ENCODE results near the gene CAPZB. TPM values are rescaled to one million over a fixed set of nuclear protein-coding genes. Genes with fewer than 3 reads are reported as not detected.

Gene CAPZB
- total and polyA plus RNA-seq, 11 donors = 77.8 to 348 (median 237) TPM

DNA sequence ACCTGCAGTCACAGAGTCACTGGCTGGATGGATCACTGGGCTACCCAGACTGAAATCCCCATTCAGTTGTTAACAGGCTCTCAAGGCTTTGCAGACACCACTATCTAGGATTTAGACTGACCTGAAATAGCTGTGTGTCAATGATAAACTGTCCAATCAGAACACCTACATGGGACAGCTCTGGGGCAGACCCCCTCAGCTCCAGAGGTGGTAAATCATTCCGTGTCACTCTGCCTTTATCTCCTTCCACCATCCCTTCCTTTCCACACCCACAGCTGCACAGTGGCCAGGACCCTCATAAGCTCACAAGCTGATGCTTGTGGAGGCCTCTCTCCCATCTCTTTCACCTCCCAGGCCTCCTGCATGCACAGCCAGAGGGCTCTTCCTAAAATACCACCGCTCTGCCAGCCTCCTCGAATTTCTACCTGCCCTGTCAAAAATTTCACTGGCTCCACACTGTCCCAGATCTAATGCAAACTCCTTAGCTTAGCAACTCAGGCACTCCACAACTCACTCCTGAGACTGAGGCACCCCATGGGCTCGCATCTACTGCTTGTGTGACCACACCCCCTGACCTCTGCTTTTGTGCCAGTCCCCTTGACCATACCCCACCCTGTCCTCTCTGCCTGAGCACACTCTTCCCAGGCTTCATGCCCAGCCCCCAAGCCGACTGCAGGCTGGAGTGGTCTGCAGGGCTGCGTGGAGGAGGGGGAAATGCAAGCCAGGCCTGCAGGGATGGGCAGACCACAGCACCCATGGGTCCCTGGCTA lies 5.8 kb downstream of the CAPZB start:
- Histone ChIP-seq H3K36me3 (peaks cover 0 to 60% (median 8%) of the 10 kb centered on the region in 9 donors), H3K4me1 (peaks cover 22 to 99% (median 94%) of the 10 kb centered on the region in 12 donors), H3K27me3 (no peaks in the 10 kb centered on the region), H3K9me3 (no peaks in the 10 kb centered on the region), H3K27ac (peak overlapping the region in 3 of 12 donors; percentile 11 to 89 (median 65)), H3K4me3 (no peak overlapping the region)
- no peak for TF ChIP-seq POLR2A (IDR thresholded peaks at IDR 0.05)
- TF ChIP-seq, protein P1, sequence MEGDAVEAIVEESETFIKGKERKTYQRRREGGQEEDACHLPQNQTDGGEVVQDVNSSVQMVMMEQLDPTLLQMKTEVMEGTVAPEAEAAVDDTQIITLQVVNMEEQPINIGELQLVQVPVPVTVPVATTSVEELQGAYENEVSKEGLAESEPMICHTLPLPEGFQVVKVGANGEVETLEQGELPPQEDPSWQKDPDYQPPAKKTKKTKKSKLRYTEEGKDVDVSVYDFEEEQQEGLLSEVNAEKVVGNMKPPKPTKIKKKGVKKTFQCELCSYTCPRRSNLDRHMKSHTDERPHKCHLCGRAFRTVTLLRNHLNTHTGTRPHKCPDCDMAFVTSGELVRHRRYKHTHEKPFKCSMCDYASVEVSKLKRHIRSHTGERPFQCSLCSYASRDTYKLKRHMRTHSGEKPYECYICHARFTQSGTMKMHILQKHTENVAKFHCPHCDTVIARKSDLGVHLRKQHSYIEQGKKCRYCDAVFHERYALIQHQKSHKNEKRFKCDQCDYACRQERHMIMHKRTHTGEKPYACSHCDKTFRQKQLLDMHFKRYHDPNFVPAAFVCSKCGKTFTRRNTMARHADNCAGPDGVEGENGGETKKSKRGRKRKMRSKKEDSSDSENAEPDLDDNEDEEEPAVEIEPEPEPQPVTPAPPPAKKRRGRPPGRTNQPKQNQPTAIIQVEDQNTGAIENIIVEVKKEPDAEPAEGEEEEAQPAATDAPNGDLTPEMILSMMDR (IDR thresholded peaks at IDR 0.05) = no peak
- intact Hi-C loops (cut with DNase I) = loop anchor here in 8 of 10 donors (5.0 to 10.0 kb wide), 8 partner anchors 42 to 165 kb away; partner anchors contain the start of gene NBL1 (in 1 of the 8)
- DNase-seq (no peak), ATAC-seq (peak in 1 of 4 donors; percentile 10)
- 34 to 44% (median 38%) methylated on average over 6 of the region's 6 CpGs for WGBS, 4 donors

DNA sequence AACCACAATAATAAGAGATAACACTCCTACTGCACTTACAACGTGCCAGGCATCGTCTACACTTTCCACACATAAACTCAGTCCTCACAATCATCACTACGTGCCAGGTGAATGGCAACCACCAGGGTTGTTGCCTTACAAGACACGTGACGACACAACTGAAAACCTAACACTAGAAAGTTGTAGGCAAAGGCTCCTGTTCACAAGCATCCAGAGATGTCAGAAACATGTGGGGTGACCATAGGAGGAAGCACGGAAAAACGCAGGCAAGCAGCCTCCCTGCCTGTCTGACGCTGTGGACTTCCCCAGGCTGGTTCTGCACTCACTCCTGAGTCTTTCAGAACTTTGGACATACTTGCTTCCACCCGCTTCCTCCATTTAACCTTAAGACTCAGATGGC lies 7.0 kb downstream of the CAPZB start:
- intact Hi-C loops (cut with DNase I) = loop anchor here in 1 of 10 donors (5.0 kb wide), 1 partner anchor 76 kb away; no protein-coding TSS in a partner anchor

DNA sequence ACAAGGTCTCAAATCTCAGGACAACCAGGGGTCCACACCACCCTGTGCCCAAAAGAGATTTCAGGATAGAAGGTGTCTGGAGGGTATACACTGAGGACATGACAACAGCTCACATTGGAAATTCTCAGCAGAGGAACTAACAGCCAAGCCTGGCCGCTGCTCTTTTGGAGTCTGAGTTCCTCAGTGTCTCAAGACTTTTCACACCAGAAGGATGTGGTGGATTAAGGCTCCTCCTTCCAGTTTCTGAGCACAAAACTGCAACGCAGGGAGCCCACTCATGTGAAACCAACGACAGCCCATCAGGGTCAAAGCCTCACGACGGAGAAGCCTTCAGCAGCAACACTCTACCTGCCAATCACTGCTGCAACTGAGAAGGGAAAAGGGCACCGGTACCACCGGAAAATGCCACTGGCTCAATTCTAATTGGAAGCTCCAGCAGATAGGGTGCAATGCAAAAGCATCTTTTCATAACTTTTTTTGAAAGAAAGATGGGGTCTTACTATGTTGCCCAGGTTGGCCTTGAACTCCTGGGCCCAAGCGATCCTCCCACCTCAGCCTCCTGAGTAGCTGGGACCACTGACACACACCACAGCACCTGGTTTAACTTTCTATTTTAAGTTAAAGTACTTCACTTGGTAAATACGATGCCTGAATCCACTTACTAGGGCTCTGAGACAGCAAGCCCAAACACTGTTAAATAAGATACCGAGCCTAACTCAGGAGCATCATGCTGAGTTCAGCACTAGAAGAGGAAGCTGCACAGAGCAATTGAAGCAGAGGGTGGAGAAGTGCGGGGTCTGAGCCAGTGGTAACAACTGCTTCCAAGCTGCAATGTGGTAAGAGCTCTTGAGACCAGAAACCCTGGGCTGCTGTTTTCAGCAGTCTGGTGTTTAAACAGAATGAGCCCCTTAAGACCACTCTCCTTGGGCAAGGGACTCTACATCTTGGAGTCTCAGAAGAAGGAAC lies 7.8 kb downstream of the CAPZB start:
- peak overlapping the region in 9 of 12 donors; percentile 1 to 89 (median 44) for H3K27ac ChIP-seq
- WGBS, 4 donors = 57 to 71% (median 63%) methylated on average over 11 of the region's 11 CpGs
- H3K4me3 ChIP-seq = peak overlapping the region in 3 of 12 donors; percentile 6 to 23 (median 10)
- DNase-seq (peak in 1 of 5 donors; percentile 47), ATAC-seq (peak in 3 of 4 donors; percentile 44 to 53 (median 51))
- H3K36me3 ChIP-seq = peaks cover 0 to 69% (median 12%) of the 10 kb centered on the region in 9 donors
- H3K4me1 ChIP-seq = peaks cover 14 to 100% (median 83%) of the 10 kb centered on the region in 12 donors
- no peaks in the 10 kb centered on the region for H3K9me3 ChIP-seq
- TF ChIP-seq POLR2A (IDR thresholded peaks at IDR 0.05) = no peak
- TF ChIP-seq, protein P1 (IDR thresholded peaks at IDR 0.05) = no peak
- H3K27me3 ChIP-seq = no peaks in the 10 kb centered on the region
- intact Hi-C loops (cut with DNase I) = loop anchor here in 1 of 10 donors (5.0 kb wide), 1 partner anchor 75 kb away; no protein-coding TSS in a partner anchor

More for the DNA sequence above, 7.0 kb downstream of the CAPZB start:
- Histone ChIP-seq H3K27me3 (no peaks in the 10 kb centered on the region), H3K36me3 (peaks cover 0 to 71% (median 8%) of the 10 kb centered on the region in 9 donors), H3K4me1 (peaks cover 19 to 100% (median 86%) of the 10 kb centered on the region in 12 donors), H3K4me3 (peak overlapping the region in 1 of 12 donors; percentile 23), H3K9me3 (no peaks in the 10 kb centered on the region), H3K27ac (peak overlapping the region in 4 of 12 donors; percentile 1 to 89 (median 41))
- ATAC-seq (no peak), DNase-seq (no peak)
- WGBS, 4 donors = 65 to 69% (median 66%) methylated on average over 9 of the region's 9 CpGs
- TF ChIP-seq POLR2A (IDR thresholded peaks at IDR 0.05) = no peak
- TF ChIP-seq, protein P1 (IDR thresholded peaks at IDR 0.05) = no peak
